NCI-H2227 (cell line): Measurements from ENCODE around the gene RFXANK.

Source experiments
- DNase-seq: peaks from one replicate; lab custom pipeline; 2025; ENCODE audit not compliant: unreplicated experiment; lab: John Stamatoyannopoulos, UW

Gene RFXANK

DNA sequence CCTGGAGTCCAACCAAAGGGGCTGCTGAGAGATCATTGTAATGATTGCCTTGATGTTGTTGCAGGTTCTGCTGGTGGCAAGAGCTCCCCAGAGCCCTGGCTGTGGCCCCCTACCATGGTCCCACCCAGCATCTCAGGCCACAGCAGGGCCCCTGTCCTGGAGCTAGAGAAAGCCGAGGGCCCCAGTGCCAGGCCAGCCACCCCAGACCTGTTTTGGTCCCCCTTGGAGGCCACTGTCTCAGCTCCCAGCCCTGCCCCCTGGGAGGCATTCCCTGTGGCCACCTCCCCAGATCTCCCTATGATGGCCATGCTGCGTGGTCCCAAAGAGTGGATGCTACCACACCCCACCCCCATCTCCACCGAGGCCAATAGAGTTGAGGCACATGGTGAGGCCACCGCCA is 35.2 kb downstream of the RFXANK start:
- DNase-seq: no peak

DNA sequence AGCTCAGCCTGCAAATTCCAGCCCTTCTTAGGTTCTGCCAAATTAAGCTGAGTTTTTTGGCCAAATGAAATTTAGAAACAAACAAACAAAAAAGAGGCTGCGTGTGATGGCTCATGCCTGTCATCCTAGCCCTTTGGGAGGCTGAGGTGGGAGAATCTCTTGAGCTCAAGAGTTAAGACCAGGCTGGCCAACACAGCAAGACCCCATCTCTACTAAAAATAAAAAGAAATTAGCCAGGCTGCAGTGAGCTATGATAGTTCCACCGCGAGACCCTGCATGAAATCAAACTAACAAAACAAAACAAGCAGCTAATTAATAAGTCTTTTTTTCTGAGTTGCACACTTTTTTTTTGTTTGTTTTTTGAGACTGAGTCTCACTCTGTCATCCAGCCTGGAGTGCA is 37.6 kb downstream of the RFXANK start:
- DNase-seq: no peak

DNA sequence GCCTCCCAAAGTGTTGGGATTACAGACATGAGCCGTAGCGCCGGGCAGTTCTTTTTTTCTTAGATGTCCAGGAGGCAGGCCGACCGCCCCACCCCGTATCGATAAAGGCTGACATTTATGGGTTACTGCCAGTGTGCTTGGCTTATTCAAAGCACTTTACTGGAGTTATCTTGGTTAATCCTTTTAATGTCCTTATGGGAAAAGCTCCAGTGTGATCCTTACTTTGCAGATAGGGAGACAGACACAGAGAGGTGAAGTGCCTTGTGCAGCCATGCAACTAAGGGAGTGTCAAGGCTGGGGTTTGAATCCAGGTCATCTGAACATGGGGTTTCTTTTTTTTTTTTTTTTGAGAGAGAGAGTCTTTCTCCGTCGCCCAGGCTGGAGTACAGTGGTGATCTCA is 38.9 kb downstream of the RFXANK start:
- no peak for DNase-seq

DNA sequence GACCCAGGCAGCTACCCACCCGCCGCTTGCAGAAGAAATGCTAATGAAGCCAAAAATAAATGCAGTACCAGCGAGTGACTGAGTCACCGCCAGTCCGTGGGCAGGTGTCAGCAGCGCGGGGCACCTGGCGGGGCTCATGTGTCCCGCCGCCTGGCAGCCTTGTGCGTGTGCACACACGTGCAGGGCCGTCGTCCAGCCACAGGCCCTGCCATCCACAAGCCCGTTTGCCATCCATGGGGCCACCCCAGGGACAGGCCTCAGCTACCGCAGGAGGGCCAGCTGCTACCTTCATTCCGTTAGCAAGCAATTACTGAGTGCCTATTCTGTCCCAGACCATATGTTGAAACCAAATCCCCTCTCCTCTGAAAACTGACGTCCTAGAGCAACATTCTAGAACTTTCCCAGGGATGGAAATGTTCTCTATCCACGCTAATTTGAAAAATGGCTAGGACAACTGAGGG is 40.2 kb downstream of the RFXANK start:
- no peak for DNase-seq

DNA sequence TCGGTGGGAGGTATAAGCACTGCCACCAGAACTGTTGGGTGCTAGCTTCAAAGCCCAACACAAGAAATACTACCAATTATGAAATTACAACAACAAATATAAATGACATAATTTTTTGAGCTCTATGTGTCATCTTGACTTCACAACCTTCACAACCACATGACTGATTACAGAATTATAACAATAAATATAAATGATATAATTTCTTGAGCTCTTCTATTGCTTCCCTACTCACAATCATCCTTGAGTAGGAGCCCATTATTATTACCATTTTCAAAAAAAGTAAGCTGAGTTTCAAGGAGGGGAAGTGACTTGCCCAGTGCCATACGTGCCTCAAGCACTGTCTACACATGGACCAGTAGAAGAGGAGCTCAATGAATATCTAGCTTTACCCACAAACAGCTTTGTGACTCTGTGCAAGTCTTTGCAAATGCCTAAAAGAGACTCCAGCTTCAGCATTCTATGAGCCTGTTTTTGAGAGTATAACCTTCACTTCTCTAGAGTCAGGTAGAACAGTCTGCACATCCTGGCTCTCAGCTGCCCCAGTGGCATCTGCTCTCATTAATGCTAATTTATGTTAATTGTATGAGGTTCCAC is 42.3 kb downstream of the RFXANK start:
- no peak for DNase-seq

DNA sequence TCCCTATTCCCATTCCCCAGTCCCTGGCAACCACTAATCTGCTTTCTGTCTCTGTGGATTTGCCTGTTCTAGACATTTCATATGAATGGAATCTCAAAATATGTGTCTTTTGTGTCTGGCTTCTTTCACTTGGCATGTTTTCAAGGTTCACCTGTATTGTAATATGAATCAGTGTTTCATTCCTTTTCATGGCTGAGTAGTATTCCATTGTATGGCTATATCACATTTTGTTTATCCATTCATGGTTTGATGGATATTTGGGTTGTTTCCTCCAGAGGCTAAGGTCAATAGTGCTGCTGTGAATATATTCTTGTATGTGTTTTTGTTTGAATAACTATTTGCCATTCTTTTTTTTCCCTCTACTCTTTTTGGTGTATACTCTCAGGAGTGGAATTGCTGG is 44.1 kb downstream of the RFXANK start:
- no peak for DNase-seq

DNA sequence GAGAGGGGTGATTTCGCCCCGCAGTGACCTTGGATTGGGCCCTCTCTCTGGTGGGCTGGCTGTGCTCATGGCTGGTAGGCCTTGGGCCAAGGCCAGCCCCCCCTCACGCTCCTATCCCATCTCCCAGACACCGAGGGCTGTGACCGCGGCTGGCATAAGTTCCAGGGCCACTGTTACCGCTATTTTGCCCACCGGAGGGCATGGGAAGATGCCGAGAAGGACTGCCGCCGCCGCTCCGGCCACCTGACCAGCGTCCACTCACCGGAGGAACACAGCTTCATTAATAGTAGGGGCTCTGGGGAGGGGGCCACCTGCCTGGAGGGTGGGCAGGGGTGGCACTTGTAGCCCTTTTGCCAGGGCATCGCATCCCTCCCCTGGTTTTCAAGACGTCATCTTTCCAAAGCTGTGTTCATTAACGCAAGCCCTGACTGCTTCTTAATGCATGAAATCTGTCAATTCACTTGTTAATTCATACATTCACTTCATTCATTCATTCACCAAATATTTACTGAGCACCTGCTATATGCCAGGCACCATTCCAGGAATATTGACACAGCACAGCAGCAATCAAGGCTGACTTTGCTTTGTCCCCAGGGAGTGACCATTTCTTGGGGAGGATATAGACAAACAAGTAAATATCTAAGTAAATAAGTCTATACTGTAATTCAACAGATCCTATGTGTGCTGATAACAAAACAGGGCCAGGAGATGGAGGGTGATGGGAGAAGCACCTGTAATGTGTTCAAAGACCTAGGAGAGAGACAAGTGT is 46.3 kb downstream of the RFXANK start:
- no peak for DNase-seq

DNA sequence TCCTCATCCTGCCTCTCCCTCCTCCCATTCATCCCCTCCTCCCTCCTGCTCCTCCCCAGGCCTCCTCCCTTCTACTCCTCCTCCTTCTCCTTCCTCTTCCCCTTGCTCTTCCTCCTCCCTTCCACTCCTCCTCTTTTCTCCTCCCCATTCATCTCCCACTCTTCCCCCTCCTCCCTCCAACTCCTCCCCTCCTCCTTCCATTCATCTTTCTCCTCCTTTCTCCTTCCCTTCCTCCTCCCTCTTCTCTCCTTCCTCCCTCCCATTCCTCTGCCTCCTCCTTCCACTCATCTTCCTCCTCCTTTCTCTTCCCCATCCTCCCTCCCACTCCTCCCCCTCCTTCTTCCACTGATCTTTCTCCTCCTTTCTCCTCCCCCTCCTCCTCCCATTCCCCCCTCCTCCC is 47.6 kb downstream of the RFXANK start:
- DNase-seq: no peak

DNA sequence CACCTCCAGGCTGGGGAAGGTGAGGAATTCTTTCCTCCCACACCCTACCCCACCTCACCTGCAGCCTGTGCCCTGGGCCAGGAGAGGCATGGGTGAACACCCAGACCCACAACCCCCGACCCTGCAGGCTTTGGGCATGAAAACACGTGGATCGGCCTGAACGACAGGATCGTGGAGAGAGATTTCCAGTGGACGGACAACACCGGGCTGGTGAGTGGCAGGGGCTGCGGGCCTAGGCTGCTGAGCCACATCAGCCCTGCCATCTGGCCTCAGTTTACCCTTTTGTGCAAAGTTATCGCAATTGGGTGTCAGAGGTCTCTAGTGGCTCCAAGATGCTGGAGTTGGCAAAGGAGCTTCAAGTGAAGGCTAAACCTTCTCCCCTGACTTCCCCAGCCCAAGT is 48.4 kb downstream of the RFXANK start:
- DNase-seq: no peak

DNA sequence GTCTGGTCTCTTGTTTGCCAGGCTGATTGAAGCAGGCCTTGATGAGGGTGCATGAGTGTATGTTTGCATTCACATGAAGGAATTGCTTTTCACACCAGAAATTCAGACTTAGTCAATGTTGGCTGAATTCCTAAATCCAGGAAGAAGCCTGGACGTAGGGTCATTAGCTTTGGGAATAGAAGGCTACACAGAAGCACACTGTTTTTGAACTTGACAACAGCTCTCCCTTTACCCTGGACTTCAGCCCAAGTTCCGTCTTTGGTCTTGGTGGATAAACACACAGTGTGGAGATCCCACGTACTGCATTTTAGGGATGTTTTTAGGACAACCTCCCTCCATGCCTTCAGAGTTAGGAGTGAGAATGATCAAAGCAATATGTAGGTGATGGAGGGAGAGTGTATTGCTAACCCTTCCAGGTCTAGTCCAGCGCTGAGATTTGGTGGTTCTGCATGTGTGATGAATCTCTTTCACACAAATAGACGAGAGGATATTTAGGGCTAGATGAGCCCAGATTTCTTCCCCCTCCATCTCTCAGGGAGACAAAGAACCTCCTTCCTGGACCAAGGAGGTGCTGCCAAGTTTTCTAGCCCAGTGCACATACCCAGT is 58.2 kb downstream of the RFXANK start:
- no peak for DNase-seq
